G401 (cell line): ENCODE results near the gene KCNH2. TPM values are rescaled to one million over a fixed set of nuclear protein-coding genes. Genes with fewer than 3 reads are reported as not detected.

ENCODE experiments used
- DNase-seq: peaks from one replicate; pipeline ENCODE4 v3.0.0-alpha.2; 2015; ENCODE audit warnings: low spot score
- in situ Hi-C: cut with HindIII; loops from 2 replicates; pipeline ENCODE4 v1.10.0; 2016; ENCODE audit warnings: low sequenced_read_pairs, mixed read lengths
- total RNA-seq: library from RNA; depleted of rRNA; stranded (reverse); fragments of >200 nt; shearing (Covaris generic); gene quantifications from 2 replicates; pipeline ENCODE4 v1.2.3, GENCODE V29; 2014

The KCNH2 gene
- total RNA-seq, 1 experiment from 2014 or later: 11.5 TPM

- in situ Hi-C loops: no loop called here
- no peak for DNase-seq
Measured at GRCh38 chr7:150945171-150945852, 32.8 kb downstream of the KCNH2 start.

DNA sequence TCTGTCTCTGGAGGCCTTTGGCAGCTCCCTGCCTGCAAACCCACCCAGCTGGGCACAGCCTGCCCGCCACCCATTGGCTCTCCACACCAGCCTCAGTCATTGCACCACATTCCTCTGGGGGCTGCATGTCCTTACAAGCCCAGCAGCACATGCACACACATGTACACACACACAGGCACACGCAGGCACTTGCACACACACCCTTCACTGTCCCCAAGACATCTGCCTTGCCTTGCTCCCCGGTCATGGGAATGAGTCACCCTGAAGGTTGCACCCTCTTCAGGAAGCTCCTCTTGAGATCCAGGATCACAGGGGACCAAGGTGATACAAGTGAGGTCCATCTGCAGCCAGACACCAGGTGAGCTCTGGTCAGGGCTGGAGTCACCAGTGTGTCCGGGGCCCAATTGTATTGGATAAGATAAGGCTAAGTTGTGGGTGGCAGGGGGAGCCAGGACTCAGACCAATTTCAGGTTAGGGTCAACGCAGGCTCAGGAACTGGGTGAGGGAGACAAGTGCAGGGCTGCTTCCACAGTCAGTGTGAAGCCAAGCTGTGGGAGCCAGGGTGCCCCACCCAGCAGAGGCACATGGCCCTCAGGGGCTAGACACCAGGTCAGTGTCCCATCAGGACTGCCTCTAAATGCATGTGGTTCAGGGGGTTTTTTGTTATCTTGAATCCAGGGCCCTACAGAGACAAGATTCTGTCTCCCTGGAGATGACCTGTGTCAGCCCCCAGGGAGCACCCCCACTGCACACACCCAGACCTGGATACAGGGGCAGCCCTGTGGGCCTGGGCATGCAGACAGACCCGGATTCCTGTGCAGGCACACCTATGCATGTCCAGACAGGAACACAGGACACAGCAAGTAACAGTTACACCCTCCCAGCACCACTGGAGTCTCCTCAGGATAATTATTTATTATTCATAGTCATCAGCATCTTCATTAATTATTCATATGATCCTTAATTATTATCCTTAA lies 33.8 kb downstream of the KCNH2 start:
- in situ Hi-C loops: no loop called here
- DNase-seq: no peak

- in situ Hi-C loops: no loop called here
- no peak for DNase-seq
Measured at GRCh38 chr7:150943453-150943814, 34.7 kb downstream of the KCNH2 start.

DNA sequence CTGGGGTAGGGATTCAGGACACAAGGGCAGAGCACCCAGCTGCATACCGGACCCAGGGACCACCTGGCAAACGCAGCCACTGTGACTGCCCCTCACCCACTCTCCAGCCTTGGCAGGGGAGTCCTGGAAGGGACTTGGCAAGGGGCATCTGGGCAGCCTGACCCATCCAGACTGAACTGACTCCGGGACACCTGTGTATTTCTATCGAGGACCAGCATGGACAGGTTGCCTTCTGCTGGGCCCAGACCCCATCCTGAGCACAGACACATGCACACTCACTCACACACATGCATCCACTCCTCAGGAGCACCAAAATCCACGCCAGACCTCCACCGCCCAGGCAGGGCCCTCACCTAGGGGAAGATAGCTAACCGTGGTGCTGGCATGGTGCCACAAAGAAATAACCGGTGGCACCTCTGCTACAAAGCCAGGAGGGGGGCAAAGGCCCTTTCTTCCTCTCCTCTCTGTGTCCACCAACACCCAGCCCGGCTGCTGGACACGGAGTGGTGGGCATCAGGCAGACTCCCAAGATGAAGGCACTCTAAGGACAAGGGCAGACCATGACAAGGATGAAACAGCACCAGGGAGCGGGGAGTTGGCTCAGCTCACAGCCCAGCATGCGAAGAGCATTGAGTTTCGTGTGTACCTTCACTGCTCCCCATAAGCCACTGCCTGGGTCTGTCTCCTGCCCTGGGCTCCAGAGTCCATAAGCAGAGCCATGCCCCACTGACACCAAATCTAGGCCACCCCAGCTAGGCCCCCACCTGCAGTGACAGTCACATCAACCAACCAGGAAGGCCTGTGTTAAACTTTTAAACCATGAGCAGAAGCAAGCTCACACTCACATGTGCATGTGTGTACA lies 35.3 kb downstream of the KCNH2 start:
- in situ Hi-C loops: no loop called here
- peak; percentile 45 for DNase-seq

GRCh38 chr7:150942001-150942590 lies 36.0 kb downstream of the KCNH2 start:
- DNase-seq: peak; percentile 73
- in situ Hi-C loops: no loop called here

- no peak for DNase-seq
Measured at GRCh38 chr7:150941351-150942000, 36.6 kb downstream of the KCNH2 start.

DNA sequence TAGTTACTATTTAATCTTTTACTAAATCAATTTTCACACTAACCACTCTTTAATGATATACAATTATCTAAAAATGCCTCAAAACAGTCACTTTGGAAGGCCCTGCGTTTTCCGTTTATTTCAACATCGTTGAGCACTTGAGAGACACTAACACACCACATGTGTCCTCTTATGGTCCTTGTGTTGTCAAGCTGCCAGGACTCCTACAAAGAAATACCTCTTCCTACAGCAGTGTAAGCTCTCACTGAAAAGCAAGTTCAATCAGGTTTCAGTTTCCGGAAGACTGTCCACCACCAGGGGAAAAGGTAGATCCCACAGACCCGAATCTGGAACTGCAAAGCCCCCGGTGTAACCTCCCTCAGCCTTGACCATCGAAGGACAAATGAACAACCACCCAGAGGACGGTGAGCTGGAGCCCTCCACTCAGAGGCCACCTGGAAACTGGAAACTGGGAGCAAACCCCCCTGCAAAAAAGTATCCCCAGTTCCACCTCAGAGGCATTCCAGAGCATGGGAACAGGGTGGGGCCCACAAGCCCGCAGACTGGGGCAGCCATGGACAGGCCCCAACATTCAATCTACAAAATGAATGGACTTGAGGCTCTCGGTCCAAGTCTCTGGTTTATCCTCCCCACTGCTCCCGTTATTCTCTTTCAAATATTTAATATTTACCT lies 37.6 kb downstream of the KCNH2 start:
- no peak for DNase-seq
- in situ Hi-C loops: no loop called here

More at GRCh38 chr7:150941351-150942000, 36.6 kb downstream of the KCNH2 start:
- in situ Hi-C loops: no loop called here

DNA sequence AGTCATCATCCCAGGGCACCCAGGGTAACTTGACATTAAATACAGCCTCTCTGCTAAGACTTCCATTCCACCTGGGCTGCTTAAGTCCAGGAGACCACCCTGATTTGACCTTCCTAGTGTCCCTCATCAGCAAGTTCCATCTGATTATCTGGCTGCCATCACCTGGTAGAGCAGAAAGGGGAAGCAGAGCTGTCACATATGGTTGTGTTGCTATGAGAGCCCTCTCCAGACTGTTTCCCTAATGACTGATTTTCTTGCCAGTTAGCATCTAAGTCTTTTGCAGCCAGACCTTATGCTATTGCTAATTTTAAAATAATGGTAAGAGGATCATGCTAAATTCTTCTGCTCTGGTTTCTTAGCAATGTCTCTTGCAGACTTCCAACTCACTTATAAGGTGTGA lies 38.7 kb downstream of the KCNH2 start:
- DNase-seq: no peak
- in situ Hi-C loops: no loop called here

- DNase-seq: no peak
- in situ Hi-C loops: no loop called here
Measured at GRCh38 chr7:150939052-150939451, 39.1 kb downstream of the KCNH2 start.

DNA sequence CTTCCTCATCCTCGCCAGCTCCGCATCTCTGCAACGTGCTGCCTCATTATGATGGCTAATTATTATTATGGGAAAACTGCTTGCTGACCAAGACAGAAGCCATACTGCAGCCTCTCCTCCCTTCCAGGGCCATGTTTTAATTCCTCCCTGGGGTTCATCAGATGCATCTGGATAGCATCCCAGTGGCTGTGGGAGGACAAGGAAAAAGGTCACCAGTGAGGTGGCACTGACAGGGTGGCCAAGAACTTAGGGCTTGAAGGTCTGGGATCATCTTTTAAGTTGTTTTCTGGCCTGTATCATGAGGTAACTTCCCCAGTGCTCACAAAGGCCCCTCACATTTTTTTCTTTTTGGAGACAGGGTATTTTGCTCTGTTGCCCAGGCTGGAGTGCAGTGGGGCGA lies 39.6 kb downstream of the KCNH2 start:
- in situ Hi-C loops: no loop called here
- DNase-seq: no peak

- DNase-seq: no peak
- in situ Hi-C loops: no loop called here
Measured at GRCh38 chr7:150937848-150938561, 40.1 kb downstream of the KCNH2 start.

DNA sequence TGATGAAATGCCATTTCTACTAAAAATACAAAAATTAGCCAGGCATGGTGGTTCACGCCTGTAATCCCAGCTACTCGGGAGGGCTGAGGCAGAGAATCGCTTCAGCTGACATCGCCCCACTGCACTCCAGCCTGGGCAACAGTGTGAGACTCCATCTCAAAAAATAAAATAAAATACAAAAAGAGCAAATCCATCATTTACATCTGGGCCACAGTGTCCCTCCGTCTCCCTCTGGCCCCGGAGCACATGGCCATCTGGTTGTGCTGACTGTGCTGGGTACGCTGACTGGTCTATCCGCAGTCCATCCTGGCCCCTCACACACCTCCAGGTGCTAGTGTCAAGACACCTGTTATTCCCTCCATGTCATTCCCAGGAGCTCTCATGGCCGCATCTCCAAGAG lies 42.1 kb downstream of the KCNH2 start:
- in situ Hi-C loops: no loop called here
- DNase-seq: no peak

GRCh38 chr7:150935149-150935548 lies 43.0 kb downstream of the KCNH2 start:
- in situ Hi-C loops: no loop called here
- DNase-seq: no peak

DNA sequence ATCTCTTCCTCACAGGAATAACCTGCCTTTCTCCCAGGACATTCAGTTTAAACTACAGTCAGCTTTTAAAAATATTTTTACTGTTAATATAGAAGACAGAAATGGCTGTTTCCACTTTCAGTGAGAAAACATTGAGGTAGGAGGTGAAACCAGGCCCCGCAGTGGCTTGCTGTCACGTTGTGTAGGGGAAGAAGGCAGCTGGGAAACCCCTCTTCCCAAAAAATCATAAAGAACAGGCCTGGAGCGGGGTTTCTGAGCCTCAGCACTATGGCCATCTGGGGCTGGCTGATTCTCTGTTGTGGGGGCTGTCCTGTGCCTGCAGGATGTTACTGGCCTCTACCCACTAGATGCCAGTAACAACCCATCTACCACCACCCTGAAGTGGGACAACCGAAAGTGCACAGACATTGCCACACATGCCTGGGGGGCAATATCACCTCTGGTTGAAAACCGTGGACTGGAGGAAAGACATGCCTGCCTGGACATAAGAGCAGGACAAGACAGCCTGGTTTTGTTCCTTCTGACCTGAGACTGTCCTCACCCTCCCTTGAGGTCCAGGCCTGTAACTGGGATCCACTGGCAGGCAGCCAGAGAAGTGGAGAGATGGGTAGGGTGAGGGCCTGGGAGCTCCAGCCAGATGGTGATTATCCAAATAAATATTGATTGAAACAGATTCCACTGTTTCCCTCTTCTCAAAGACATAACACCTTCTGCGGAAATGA lies 43.9 kb downstream of the KCNH2 start:
- no peak for DNase-seq
- in situ Hi-C loops: no loop called here

DNA sequence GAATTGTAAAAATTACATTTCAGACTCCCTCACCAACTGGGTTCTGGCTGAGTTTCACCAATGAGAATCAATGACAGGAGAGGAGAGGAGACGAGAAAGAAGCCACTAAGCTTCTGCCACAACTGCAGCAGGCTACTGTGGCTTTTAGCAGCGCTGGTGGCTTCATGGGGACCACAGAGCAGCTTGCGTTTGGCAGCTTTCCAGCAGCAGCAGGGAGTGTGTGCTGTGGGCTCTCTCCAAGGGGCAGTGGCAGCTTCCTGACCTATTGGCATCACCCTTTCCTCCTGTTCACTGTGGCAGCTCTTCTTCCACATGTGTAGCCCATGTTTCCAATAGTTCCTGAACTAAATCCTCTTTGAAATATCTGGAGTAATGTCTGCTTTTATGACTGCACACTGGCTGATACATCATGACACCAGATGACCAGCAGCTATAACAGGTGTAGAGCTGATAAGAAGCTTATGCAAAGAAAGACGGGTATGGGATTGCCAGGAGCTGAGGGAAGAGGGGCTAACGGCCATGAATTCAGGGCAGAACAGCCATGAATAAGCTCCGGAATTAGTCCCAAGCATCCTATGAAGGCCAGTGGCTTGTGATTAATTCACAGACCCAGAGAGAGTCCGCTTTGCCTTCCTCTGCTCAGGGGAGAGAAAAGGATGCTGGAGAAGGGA lies 46.8 kb downstream of the KCNH2 start:
- in situ Hi-C loops: no loop called here
- DNase-seq: no peak

GRCh38 chr7:150928541-150928940 lies 49.6 kb downstream of the KCNH2 start:
- no peak for DNase-seq
- in situ Hi-C loops: no loop called here

GRCh38 chr7:150927956-150928344 lies 50.2 kb downstream of the KCNH2 start:
- in situ Hi-C loops: no loop called here
- no peak for DNase-seq
